K562 (cell line): ENCODE data around the gene TMEM95. TPM values are rescaled to one million over a fixed set of nuclear protein-coding genes. Genes with fewer than 3 reads are reported as not detected.

ENCODE experiments used
- FIP1L1 ChIP-seq: fragments of 200-400 bp; formaldehyde crosslinking; IDR thresholded peaks from 2 replicates; pipeline ENCODE4 v1.6.1; 2018; ENCODE audit warnings: mild to moderate bottlenecking, low read depth, low read length; ENCODE audit not compliant: poor library complexity, severe bottlenecking
- IFI16 ChIP-seq: fragments of 250-450 bp; sonication (Bioruptor Pico); IDR thresholded peaks from 2 replicates; pipeline ENCODE4 v2.1.2; 2022; ENCODE audit warnings: mild to moderate bottlenecking, inconsistent platforms
- KDM2B ChIP-seq: fragments of 250-450 bp; sonication (Bioruptor Pico); IDR thresholded peaks from 2 replicates; pipeline ENCODE4 v1.8.0; 2021; ENCODE audit warnings: mild to moderate bottlenecking, moderate library complexity
- KLF13 ChIP-seq: fragments of 450-650 bp; IDR thresholded peaks from 2 replicates; pipeline ENCODE4 v1.6.1; 2016; ENCODE audit warnings: missing genetic modification characterization, low read depth, mild to moderate bottlenecking, missing compliant biosample characterization, moderate library complexity, borderline replicate concordance
- MAZ ChIP-seq, 2 experiments: fragments of 450-650 bp in 1 of 2; sonication (generic) in 1 of 2; formaldehyde crosslinking; IDR thresholded peaks in 1 of 2; conservative IDR thresholded peaks in 1 of 2; 2 replicates each; pipeline versions ENCODE4 v1.4.0 to v1.5.0; 2020; ENCODE audit warnings: mild to moderate bottlenecking in 1 of 2, missing genetic modification reagents in 1 of 2
- MYNN ChIP-seq, 2 experiments: sonication (generic); formaldehyde crosslinking in 1 of 2; IDR thresholded peaks; 2 replicates each; pipeline versions ENCODE4 v1.5.0 to v1.6.1; 2016 to 2020; ENCODE audit warnings: antibody characterized with exemption in 1 of 2, missing genetic modification reagents in 1 of 2
- NCOR1 ChIP-seq: fragments of 450-650 bp; IDR thresholded peaks from 2 replicates; pipeline ENCODE4 v1.6.1; 2016; ENCODE audit warnings: mild to moderate bottlenecking, moderate library complexity
- NEUROD1 ChIP-seq: fragments of 150-350 bp; IDR thresholded peaks from 2 replicates; pipeline ENCODE4 v1.6.1; 2014; ENCODE audit warnings: borderline replicate concordance, low read length, low read depth; ENCODE audit not compliant: partially characterized antibody
- NFE2L1 ChIP-seq: fragments of 450-650 bp; IDR thresholded peaks from 2 replicates; pipeline ENCODE4 v1.6.1; 2016; ENCODE audit warnings: missing genetic modification characterization, low read depth, mild to moderate bottlenecking, missing compliant biosample characterization, moderate library complexity, borderline replicate concordance
- PHF8 ChIP-seq: fragments of 200-600 bp; sonication (generic); IDR thresholded peaks from 2 replicates; pipeline ENCODE4 v1.6.1; 2012; ENCODE audit warnings: mixed run types, mild to moderate bottlenecking, inconsistent platforms, low read length, moderate library complexity, borderline replicate concordance
- PRMT5 ChIP-seq: sonication (generic); formaldehyde crosslinking; IDR thresholded peaks from 2 replicates; pipeline ENCODE4 v1.5.0; 2020; ENCODE audit warnings: missing genetic modification reagents
- RFX1 ChIP-seq: fragments of 450-650 bp; IDR thresholded peaks from 2 replicates; pipeline ENCODE4 v1.6.1; 2016; ENCODE audit warnings: mild to moderate bottlenecking, moderate library complexity
- SMARCB1 ChIP-seq: IDR thresholded peaks from 2 replicates; pipeline ENCODE4 v1.6.1; 2011; ENCODE audit warnings: improper control_type of control experiment, low read depth; ENCODE audit not compliant: insufficient read length
- WHSC1 ChIP-seq: IDR thresholded peaks from one replicate; pipeline ENCODE4 v1.6.1; 2012; ENCODE audit warnings: low read length, control low read depth, inconsistent platforms
- ZNF347 ChIP-seq: fragments of 450-650 bp; formaldehyde crosslinking; IDR thresholded peaks from 2 replicates; pipeline ENCODE4 v1.4.0; 2020; ENCODE audit warnings: low read depth, mild to moderate bottlenecking, moderate library complexity
- ZNF583 ChIP-seq: fragments of 250-450 bp; sonication (Bioruptor Pico); IDR thresholded peaks from 2 replicates; pipeline ENCODE4 v1.4.0; 2020
- ZNF778 ChIP-seq: fragments of 450-650 bp; formaldehyde crosslinking; IDR thresholded peaks from 2 replicates; pipeline ENCODE4 v1.4.0; 2020; ENCODE audit warnings: mild to moderate bottlenecking, moderate library complexity
- ZZZ3 ChIP-seq: fragments of 450-650 bp; IDR thresholded peaks from 2 replicates; pipeline ENCODE4 v1.6.1; 2016; ENCODE audit warnings: antibody characterized with exemption, mild to moderate bottlenecking, moderate library complexity
- polyA plus RNA-seq, 8 experiments: library from polyadenylated mRNA; depleted of rRNA in 4 of 8; stranded (reverse) in 5 of 8; unstranded in 3 of 8; fragments of >200 nt; fragmentation: Nextera tagmentation in 2 of 8; fragmentation: Illumina TruSeq in 1 of 8; extraction: Ambion mirVana in 2 of 8; extraction: Trizol in 1 of 8; gene quantifications; 2 replicates each; pipeline versions ENCODE4 v1.2.1 to v1.2.3, GENCODE V29; 2011 to 2014; ENCODE audit warnings: inconsistent platforms in 1 of 8, missing spikeins in 1 of 8
- total RNA-seq, 7 experiments: library from RNA; depleted of rRNA in 6 of 7; stranded (reverse); fragments of >200 nt in 6 of 7; fragmentation: Illumina TruSeq in 2 of 7; extraction: Trizol in 2 of 7; gene quantifications; 2 replicates each; pipeline versions ENCODE4 v1.2.1 to v1.2.3, GENCODE V29; 2011 to 2021; ENCODE audit warnings: low replicate concordance in 1 of 7
- TF ChIP-seq, protein P1 (sequence below): fragments of 450-650 bp; IDR thresholded peaks from 2 replicates; pipeline ENCODE4 v1.7.0; 2016; ENCODE audit warnings: borderline replicate concordance
- TF ChIP-seq, protein P2 (sequence below): fragments of 250-450 bp; sonication (Bioruptor Pico); IDR thresholded peaks from 2 replicates; pipeline ENCODE4 v1.8.0; 2022; ENCODE audit warnings: moderate library complexity, mild to moderate bottlenecking, inconsistent platforms
- TF ChIP-seq, protein P3 (sequence below): fragments of 450-650 bp; IDR thresholded peaks from 2 replicates; pipeline ENCODE4 v1.6.1; 2017; ENCODE audit warnings: antibody characterized with exemption, mild to moderate bottlenecking

TMEM95 gene
- total and polyA plus RNA-seq, 9 of the 15 experiments (the other 6 are each of a cell fraction or from before 2014, with no cell fraction given), result not detected

DNA sequence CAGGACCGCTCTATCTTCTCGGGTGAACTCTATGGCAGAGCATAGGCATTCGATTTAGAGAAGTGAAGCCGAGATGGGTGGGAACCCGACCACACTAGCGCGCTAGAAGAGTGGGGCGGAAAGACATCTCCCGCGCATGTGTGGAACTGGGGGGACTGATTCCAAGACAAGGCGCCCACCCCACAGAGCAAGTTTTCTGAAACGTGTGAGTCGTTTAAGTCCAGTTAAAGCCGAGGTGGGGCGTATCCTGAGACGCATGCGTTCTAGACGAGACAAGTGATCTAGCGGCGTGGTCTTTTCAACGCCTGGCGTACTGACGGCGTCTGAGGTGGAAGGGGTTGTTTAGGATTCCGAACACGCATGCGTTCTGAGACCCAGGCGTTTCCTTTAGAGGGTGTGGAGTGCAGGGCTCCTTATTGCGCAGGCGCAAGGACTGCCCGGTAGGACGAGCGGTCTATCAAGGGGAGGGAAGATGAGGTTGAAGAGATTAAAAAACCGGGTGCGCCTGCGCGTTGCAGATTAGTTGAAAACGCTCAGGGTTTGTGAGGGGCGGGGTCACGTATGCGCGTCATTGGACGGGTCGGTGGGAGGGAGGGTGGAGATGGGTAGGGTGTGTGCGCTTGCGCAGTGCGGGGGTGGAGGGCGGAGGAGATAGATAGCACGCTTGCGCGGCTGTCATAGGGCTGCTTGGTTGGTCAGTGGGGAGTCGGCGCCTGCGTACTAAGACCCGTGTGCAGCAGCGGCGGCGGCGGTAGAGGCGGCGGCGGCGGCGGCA is 47.9 kb upstream of the TMEM95 start, which contains the start of gene EIF5A (continued):
- TF ChIP-seq ZNF778 (CRISPR knock-in tag), result no peak
- TF ChIP-seq PRMT5 (CRISPR knock-in tag), result no peak
- no peak for TF ChIP-seq WHSC1
- no peak for TF ChIP-seq MYNN (IDR thresholded peaks at IDR 0.05)
- TF ChIP-seq MYNN (CRISPR knock-in tag; IDR thresholded peaks at IDR 0.05), result no peak
- TF ChIP-seq, protein P1, sequence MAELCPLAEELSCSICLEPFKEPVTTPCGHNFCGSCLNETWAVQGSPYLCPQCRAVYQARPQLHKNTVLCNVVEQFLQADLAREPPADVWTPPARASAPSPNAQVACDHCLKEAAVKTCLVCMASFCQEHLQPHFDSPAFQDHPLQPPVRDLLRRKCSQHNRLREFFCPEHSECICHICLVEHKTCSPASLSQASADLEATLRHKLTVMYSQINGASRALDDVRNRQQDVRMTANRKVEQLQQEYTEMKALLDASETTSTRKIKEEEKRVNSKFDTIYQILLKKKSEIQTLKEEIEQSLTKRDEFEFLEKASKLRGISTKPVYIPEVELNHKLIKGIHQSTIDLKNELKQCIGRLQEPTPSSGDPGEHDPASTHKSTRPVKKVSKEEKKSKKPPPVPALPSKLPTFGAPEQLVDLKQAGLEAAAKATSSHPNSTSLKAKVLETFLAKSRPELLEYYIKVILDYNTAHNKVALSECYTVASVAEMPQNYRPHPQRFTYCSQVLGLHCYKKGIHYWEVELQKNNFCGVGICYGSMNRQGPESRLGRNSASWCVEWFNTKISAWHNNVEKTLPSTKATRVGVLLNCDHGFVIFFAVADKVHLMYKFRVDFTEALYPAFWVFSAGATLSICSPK, result no peak
- TF ChIP-seq, protein P2, sequence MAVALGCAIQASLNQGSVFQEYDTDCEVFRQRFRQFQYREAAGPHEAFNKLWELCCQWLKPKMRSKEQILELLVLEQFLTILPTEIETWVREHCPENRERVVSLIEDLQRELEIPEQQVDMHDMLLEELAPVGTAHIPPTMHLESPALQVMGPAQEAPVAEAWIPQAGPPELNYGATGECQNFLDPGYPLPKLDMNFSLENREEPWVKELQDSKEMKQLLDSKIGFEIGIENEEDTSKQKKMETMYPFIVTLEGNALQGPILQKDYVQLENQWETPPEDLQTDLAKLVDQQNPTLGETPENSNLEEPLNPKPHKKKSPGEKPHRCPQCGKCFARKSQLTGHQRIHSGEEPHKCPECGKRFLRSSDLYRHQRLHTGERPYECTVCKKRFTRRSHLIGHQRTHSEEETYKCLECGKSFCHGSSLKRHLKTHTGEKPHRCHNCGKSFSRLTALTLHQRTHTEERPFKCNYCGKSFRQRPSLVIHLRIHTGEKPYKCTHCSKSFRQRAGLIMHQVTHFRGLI (CRISPR knock-in tag), result no peak
- TF ChIP-seq ZNF347 (CRISPR knock-in tag), result no peak
- no peak for TF ChIP-seq MAZ (CRISPR knock-in tag; conservative IDR thresholded peaks at IDR 0.05 in 1 of 2, IDR thresholded peaks at IDR 0.05 in 1 of 2)
- TF ChIP-seq, protein P3, sequence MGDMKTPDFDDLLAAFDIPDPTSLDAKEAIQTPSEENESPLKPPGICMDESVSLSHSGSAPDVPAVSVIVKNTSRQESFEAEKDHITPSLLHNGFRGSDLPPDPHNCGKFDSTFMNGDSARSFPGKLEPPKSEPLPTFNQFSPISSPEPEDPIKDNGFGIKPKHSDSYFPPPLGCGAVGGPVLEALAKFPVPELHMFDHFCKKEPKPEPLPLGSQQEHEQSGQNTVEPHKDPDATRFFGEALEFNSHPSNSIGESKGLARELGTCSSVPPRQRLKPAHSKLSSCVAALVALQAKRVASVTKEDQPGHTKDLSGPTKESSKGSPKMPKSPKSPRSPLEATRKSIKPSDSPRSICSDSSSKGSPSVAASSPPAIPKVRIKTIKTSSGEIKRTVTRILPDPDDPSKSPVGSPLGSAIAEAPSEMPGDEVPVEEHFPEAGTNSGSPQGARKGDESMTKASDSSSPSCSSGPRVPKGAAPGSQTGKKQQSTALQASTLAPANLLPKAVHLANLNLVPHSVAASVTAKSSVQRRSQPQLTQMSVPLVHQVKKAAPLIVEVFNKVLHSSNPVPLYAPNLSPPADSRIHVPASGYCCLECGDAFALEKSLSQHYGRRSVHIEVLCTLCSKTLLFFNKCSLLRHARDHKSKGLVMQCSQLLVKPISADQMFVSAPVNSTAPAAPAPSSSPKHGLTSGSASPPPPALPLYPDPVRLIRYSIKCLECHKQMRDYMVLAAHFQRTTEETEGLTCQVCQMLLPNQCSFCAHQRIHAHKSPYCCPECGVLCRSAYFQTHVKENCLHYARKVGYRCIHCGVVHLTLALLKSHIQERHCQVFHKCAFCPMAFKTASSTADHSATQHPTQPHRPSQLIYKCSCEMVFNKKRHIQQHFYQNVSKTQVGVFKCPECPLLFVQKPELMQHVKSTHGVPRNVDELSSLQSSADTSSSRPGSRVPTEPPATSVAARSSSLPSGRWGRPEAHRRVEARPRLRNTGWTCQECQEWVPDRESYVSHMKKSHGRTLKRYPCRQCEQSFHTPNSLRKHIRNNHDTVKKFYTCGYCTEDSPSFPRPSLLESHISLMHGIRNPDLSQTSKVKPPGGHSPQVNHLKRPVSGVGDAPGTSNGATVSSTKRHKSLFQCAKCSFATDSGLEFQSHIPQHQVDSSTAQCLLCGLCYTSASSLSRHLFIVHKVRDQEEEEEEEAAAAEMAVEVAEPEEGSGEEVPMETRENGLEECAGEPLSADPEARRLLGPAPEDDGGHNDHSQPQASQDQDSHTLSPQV, result no peak
- no peak for TF ChIP-seq KLF13 (tag)
- no peak for TF ChIP-seq IFI16
- TF ChIP-seq NEUROD1, result no peak
- TF ChIP-seq PHF8, result peak; percentile 68; the same call in 1 of the 2 replicates
- TF ChIP-seq NCOR1, result no peak
- TF ChIP-seq ZNF583, result no peak
- no peak for TF ChIP-seq ZZZ3
- TF ChIP-seq RFX1, result no peak
- TF ChIP-seq FIP1L1, result no peak
- TF ChIP-seq KDM2B (CRISPR knock-in tag), result no peak
- no peak for TF ChIP-seq SMARCB1
- TF ChIP-seq NFE2L1 (tag), result no peak
